H1 (cell line): ENCODE measurements around the gene F7. TPM values are rescaled to one million over a fixed set of nuclear protein-coding genes. Genes with fewer than 3 reads are reported as not detected.

ENCODE experiments used
- CHD2 ChIP-seq: IDR thresholded peaks from 2 replicates; pipeline ENCODE4 v1.6.1; 2012; ENCODE audit warnings: low read length, improper control_type of control experiment
- RBBP5 ChIP-seq: IDR thresholded peaks from 2 replicates; pipeline ENCODE4 v1.7.1; 2012; ENCODE audit warnings: low read depth, mild to moderate bottlenecking, inconsistent platforms, low read length, moderate library complexity, borderline replicate concordance
- TCF12 ChIP-seq: IDR thresholded peaks from 2 replicates; pipeline ENCODE4 v1.6.1; 2011; ENCODE audit warnings: low read depth, mild to moderate bottlenecking, low read length
- polyA plus RNA-seq, 7 experiments: library from polyadenylated mRNA; depleted of rRNA in 3 of 7; stranded (reverse) in 5 of 7; unstranded in 2 of 7; fragments of >200 nt in 5 of 7; fragments of 200-250 nt in 2 of 7; gene quantifications; 1 replicate in 5 of 7; 2 replicates in 1 of 7; 4 replicates in 1 of 7; pipeline versions ENCODE4 v1.2.1 to v1.2.3, GENCODE V29; 2011 to 2013; ENCODE audit warnings: missing spikeins in 2 of 7, mixed read lengths in 2 of 7
- total RNA-seq: library from RNA; stranded (reverse); fragmentation: NEBNext Ultra II Directional; extraction: Animal tissue kit (Norgen Biotek cat#: 25700); gene quantifications from 2 replicates; pipeline ENCODE4 v1.2.1, GENCODE V29; 2021

Gene F7
- total and polyA plus RNA-seq, 2 of the 8 experiments (the other 6 are each of a cell fraction or from before 2014, with no cell fraction given): 0.43 to 0.98 TPM

DNA sequence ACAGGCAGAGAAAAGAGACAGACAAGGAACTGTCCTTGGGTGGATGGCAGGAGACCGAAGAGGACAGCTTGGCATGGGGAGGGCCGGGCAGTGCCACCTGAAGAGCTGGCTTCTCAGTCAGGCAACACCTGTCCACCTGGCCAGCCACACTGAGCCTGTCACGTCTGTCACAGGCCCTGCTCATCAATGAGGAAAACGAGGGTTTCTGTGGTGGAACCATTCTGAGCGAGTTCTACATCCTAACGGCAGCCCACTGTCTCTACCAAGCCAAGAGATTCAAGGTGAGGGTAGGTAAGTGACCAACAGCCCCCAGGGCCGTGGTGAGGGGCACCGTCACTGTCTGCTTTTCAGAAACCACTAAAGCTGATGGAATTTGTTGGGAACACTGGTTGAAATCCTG is 41.6 kb downstream of the F7 start (continued):
- TF ChIP-seq TCF12: no peak
- no peak for TF ChIP-seq RBBP5
- TF ChIP-seq CHD2: no peak
